ENCODE data around the gene ASIC3.

ASIC3 gene

DNA sequence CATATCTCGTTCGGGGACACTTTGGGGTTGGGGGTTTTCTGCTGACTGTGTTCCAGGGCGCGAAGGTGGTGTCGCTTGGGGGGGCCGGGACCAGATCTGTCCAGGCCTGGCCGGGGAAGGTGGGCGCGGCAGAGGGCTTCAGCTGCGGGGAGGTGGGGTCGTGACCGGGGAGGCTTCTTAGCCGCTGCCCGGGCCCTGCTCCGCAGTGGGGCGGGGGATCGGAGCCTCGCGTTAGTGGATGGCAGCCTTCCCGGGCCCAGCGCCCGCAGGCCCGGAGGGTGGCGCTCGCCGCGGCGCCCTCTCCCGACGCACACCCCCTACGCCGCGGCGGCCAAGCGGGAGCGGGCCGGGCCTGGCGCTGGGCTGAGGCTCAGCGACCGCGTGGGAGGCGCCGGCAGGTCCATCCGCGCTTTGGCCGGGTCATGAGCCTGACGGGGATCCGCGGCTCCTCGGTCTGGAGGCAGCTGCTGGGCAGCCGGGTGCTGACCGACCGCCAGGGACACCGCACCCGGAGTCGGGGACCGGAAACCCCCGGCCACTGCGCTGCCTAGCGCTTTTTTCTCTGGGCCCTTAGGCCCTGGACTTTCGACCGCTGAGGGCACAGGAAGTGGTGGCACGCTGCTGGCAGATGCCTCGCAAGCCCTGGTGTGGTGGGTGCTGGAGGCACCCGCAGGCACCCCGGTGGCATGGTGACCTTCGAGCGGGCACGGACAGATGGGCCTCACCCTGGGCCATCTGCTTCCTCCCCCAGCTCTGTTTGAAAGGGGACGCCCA lies 39.1 kb downstream of the ASIC3 start:
- DNase-seq: peak; percentile 34

DNA sequence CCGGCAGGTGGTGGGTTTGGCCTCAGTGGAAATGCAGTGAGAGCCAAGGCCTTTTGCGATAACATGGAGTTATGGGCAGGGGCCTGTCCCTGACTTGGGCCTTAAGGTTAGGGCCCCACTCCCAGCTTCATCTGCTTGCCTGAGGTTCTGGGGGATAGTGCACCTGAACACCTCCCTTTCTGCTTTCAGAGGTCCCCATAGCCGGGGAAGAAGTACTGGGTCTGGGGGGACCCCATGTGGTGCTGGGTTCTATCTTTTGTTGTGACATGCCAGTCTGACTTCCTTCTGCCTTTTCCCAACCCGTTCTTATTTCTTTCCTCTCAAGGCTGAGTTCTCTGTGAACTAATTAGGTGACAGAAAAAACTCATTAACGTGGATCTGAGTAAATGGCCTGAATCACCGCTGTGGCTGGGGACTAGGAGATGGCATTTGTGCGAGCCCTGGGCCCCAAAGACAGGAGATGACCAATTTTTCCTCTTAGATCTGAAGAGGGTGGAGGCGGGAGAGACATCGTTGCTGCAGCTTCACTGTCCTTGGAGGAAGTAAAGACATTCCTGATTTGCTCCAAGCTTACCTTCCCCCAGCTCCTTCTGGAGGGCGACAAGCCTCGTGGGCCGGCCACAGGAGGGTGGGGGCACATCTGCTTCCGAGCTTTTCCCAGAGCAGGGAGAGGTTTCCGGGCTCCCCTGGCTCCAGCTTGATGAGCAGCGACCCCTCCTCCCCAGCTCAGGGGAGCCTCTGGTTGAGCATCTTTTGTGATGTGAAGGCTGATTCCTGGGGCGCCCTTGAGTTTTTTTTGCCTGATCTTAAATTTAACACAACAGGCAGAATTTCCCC lies 39.9 kb downstream of the ASIC3 start:
- no peak for DNase-seq

DNA sequence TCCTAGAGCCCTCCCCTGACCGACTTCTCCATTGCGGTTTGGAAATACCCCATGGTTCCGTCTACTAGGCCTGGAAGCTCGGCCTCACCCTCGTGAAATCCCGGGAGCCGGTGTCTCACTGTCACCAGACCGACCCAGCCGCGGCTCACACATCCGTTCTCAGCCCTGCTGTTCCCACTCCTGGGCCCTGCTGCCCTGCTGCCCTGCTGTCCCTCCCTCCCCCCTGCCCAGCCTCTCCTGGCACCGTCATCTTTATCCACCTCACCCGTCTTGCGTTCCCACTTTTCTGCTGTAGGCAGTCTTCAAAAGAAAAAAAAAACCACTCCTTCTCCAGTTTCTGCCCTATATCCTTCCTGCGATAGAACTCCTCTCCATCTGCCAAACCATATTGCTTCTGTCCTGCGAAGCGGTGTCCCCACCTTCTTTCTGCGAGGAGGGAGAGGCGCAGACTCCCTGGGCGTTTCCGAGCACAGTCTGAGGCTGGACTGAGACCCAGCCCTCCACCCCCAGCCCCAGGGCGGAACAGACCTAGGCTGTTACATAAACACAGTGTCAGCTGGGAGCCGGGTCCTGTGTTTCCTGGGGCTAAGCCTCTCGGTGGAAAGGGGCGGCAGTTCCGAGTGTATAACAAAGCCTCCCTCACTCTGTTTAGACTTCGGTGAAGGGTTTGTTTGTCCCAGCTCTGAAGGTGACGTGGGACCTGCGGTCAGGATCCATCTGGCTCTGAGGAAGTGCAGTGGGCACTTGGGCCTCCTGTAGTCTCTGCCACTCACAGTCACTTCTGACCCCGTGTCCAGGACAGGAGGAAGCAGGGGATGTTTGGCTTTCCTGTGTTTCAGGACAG lies 40.7 kb downstream of the ASIC3 start:
- DNase-seq: peak; percentile 39

- DNase-seq: no peak
Measured at GRCh38 chr7:151089893-151090730, 41.8 kb downstream of the ASIC3 start.

- no peak for DNase-seq
Measured at GRCh38 chr7:151091003-151091402, 42.7 kb downstream of the ASIC3 start.

DNA sequence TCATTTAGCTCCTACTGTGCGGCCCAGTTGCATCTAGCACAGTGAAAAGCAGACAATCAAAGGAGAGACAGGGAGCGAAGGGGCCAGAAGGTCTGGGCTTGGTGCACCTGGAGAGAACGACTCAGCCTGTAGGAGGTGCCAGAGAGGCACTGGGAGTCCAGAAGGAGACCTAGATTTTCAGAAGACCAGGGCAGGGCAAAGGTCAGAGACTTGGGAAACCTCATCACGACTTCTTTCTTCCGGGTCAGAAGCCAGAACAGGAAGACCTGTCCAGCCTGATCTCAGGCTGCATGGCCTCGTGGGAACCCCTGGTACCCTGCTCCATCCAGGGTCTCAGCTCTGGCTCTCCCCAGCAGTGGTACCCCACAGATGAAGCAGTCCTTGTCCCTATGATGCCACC lies 43.1 kb downstream of the ASIC3 start:
- no peak for DNase-seq

DNA sequence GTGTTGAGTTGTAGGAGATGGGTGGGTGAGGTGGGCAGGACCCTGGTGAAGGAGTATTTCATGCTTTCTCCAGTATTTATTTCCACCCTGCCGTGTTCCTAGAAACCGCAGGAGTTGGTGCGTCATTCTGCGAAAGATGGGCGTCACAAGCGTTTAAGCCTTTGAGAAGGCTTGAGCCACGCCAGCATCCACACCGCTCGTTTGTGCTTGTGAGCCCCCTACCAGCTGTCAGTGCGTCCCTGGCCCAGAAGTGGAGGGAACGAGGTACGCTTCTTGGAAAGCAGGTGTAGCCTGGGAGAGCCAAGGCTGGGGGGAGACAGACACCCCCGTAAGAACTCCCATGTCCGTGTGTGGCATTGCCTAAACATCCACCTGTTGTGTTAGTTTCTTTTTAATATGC lies 43.7 kb downstream of the ASIC3 start:
- DNase-seq: no peak

GRCh38 chr7:151093748-151094147 lies 45.4 kb downstream of the ASIC3 start:
- DNase-seq: no peak

DNA sequence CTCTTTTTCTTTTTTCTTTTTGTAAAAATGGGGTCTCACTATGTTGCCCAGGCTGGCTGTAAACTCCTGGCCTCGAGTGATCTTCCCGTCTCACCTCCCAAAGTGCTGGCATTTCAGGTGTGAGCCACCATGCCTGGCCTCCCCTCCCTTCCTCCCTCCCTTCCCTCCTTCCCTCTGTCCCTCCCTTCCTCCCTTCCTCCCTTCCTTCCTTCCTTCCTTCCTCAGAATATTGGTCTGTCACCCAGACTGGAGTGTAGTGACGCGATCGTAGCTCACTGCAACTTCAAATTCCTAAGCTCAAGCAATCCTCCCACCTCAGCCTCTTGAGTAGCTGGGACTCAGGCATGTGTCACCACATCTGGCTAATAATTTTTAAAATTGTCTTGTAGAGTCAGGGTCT lies 46.3 kb downstream of the ASIC3 start:
- no peak for DNase-seq

- DNase-seq: no peak
Measured at GRCh38 chr7:151095123-151095797, 46.9 kb downstream of the ASIC3 start.

DNA sequence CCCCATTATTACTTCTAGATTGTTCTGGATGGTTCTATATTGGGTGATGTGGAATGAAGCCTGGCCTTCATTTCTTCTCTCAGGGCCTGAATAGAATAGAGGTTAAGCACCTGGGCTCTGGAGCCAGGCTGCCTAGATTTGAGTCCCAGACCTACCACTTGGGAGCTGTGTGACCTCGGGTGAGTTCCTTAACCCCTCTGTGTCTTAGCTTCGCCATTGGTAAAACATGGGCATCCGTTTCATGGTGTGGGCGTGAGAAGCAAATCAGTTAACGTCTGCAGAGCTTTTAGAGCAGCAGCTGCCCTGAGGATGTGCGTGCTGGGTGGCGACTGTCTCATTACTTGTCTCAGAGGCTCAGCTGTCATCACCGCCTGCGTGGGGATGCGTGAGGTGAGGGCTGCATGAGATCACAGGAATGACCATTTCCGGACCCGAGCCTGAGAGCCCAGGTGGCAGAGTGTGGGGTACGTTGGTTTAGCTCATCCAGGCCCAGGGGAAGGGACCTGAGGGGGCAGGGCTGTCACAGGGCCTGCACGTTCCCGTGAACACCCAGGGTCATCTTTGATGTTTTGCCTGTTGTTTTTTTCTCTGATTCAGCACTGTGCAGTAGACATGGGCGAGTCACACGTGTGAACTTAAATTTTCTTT lies 47.6 kb downstream of the ASIC3 start:
- DNase-seq: no peak

GRCh38 chr7:151099486-151100211 lies 51.3 kb downstream of the ASIC3 start:
- no peak for DNase-seq

- DNase-seq: no peak
Measured at GRCh38 chr7:151100921-151101320, 52.6 kb downstream of the ASIC3 start.

GRCh38 chr7:151101621-151102396 lies 53.5 kb downstream of the ASIC3 start:
- no peak for DNase-seq
